SK-N-SH treated with all-trans-retinoic acid at 6 μM for 48 hours (cell line): ENCODE data around the gene UVRAG.

Experiments used
- ATAC-seq: fragments of 200-7000 bp; cut with Tn5 transposase; 3 replicates; pipeline ENCODE4 v1.9.1; 2020; ENCODE audit warnings: mild to moderate bottlenecking, moderate library complexity
- ARNTL ChIP-seq: fragments of 450-650 bp; formaldehyde crosslinking; IDR thresholded peaks from 2 replicates; pipeline ENCODE4 v1.5.0; 2020; ENCODE audit warnings: low read depth, mild to moderate bottlenecking, moderate library complexity, borderline replicate concordance
- BACH2 ChIP-seq: fragments of 250-450 bp; sonication (Bioruptor Pico); IDR thresholded peaks from 2 replicates; pipeline ENCODE4 v1.9.0; 2021; ENCODE audit warnings: mild to moderate bottlenecking, borderline replicate concordance
- CREB5 ChIP-seq: fragments of 250-450 bp; sonication (Bioruptor Pico); IDR thresholded peaks from 2 replicates; pipeline ENCODE4 v1.5.1; 2020; ENCODE audit warnings: low read depth, mild to moderate bottlenecking, moderate library complexity
- CSDC2 ChIP-seq: fragments of 250-450 bp; sonication (Bioruptor Pico); IDR thresholded peaks from 2 replicates; pipeline ENCODE4 v1.5.0; 2020; ENCODE audit warnings: mild to moderate bottlenecking, moderate library complexity
- CSRNP3 ChIP-seq: fragments of 250-450 bp; sonication (Bioruptor Pico); IDR thresholded peaks from 2 replicates; pipeline ENCODE4 v1.5.1; 2021; ENCODE audit warnings: mild to moderate bottlenecking, moderate library complexity
- ESRRG ChIP-seq: fragments of 250-450 bp; sonication (Bioruptor Pico); IDR thresholded peaks from 2 replicates; pipeline ENCODE4 v1.6.1; 2021; ENCODE audit warnings: mild to moderate bottlenecking
- GLIS3 ChIP-seq: fragments of 250-450 bp; sonication (Bioruptor Pico); IDR thresholded peaks from 2 replicates; pipeline ENCODE4 v1.5.0; 2020; ENCODE audit warnings: mild to moderate bottlenecking, moderate library complexity
- ISL1 ChIP-seq: fragments of 250-450 bp; sonication (Bioruptor Pico); IDR thresholded peaks from 2 replicates; pipeline ENCODE4 v2.1.2; 2022; ENCODE audit warnings: mild to moderate bottlenecking, moderate library complexity
- OSR1 ChIP-seq: fragments of 250-450 bp; sonication (Bioruptor Pico); IDR thresholded peaks from 2 replicates; pipeline ENCODE4 v1.8.0; 2022; ENCODE audit warnings: moderate library complexity, mild to moderate bottlenecking, inconsistent platforms
- PATZ1 ChIP-seq: fragments of 250-450 bp; sonication (Bioruptor Pico); IDR thresholded peaks from 2 replicates; pipeline ENCODE4 v1.8.0; 2020; ENCODE audit warnings: mild to moderate bottlenecking, moderate library complexity, borderline replicate concordance
- POU6F1 ChIP-seq: fragments of 250-450 bp; sonication (Bioruptor Pico); IDR thresholded peaks from 2 replicates; pipeline ENCODE4 v1.8.0; 2021; ENCODE audit warnings: low read depth, mild to moderate bottlenecking, moderate library complexity, borderline replicate concordance
- PPARA ChIP-seq: fragments of 250-450 bp; sonication (Bioruptor Pico); IDR thresholded peaks from 2 replicates; pipeline ENCODE4 v1.5.0; 2020; ENCODE audit warnings: mild to moderate bottlenecking, borderline replicate concordance
- RARB ChIP-seq: fragments of 250-450 bp; sonication (Bioruptor Pico); IDR thresholded peaks from 2 replicates; pipeline ENCODE4 v1.8.0; 2021; ENCODE audit warnings: mild to moderate bottlenecking, moderate library complexity
- TCF4 ChIP-seq: fragments of 250-450 bp; sonication (Bioruptor Pico); IDR thresholded peaks from 2 replicates; pipeline ENCODE4 v1.8.0; 2021; ENCODE audit warnings: mild to moderate bottlenecking, moderate library complexity, borderline replicate concordance
- ZC3H10 ChIP-seq: fragments of 250-450 bp; sonication (Bioruptor Pico); IDR thresholded peaks from 2 replicates; pipeline ENCODE4 v1.5.1; 2021; ENCODE audit warnings: mild to moderate bottlenecking, moderate library complexity
- ZFP30 ChIP-seq: fragments of 450-650 bp; formaldehyde crosslinking; IDR thresholded peaks from 2 replicates; pipeline ENCODE4 v1.5.0; 2022; ENCODE audit warnings: mild to moderate bottlenecking, moderate library complexity
- ZNF565 ChIP-seq: fragments of 450-650 bp; formaldehyde crosslinking; conservative IDR thresholded peaks from 2 replicates; pipeline ENCODE4 v1.5.0; 2020; ENCODE audit warnings: low read depth, mild to moderate bottlenecking, moderate library complexity
- ZNF70 ChIP-seq: fragments of 450-650 bp; formaldehyde crosslinking; IDR thresholded peaks from 2 replicates; pipeline ENCODE4 v1.5.0; 2020; ENCODE audit warnings: mild to moderate bottlenecking, moderate library complexity
- ZNF8 ChIP-seq: fragments of 450-650 bp; formaldehyde crosslinking; IDR thresholded peaks from 2 replicates; pipeline ENCODE4 v1.5.0; 2020; ENCODE audit warnings: mild to moderate bottlenecking, moderate library complexity

The UVRAG gene

GRCh38 chr11:76160856-76161255, 345.8 kb downstream of the UVRAG start (continued):
- TF ChIP-seq CREB5 (CRISPR knock-in tag): no peak
- TF ChIP-seq OSR1 (CRISPR knock-in tag): no peak
- TF ChIP-seq, all 23 proteins: peak for 0

GRCh38 chr11:76161261-76161961, 346.4 kb downstream of the UVRAG start:
- peak; percentile 57 for ATAC-seq
- TF ChIP-seq ZNF70: no peak
- no peak for TF ChIP-seq PPARA (CRISPR knock-in tag)
- no peak for TF ChIP-seq CSDC2
- TF ChIP-seq ARNTL (CRISPR knock-in tag): no peak
- TF ChIP-seq RARB (CRISPR knock-in tag): no peak
- TF ChIP-seq ZFP30: no peak
- no peak for TF ChIP-seq ZC3H10 (CRISPR knock-in tag)
- TF ChIP-seq ZNF8 (CRISPR knock-in tag): no peak
- no peak for TF ChIP-seq ESRRG (CRISPR knock-in tag)

GRCh38 chr11:76162336-76163288, 347.6 kb downstream of the UVRAG start:
- TF ChIP-seq ESRRG (CRISPR knock-in tag) (no peak), PPARA (CRISPR knock-in tag) (no peak), RARB (CRISPR knock-in tag) (no peak), PATZ1 (CRISPR knock-in tag) (no peak), CSDC2 (no peak), ZFP30 (no peak), BACH2 (no peak), TCF4 (CRISPR knock-in tag) (no peak), CREB5 (CRISPR knock-in tag) (no peak), GLIS3 (CRISPR knock-in tag) (no peak), ZNF70 (no peak), CSRNP3 (CRISPR knock-in tag) (no peak), OSR1 (CRISPR knock-in tag) (no peak), ZC3H10 (CRISPR knock-in tag) (no peak), POU6F1 (CRISPR knock-in tag) (no peak), ISL1 (CRISPR knock-in tag) (no peak)
- ATAC-seq: no peak

- no peak for TF ChIP-seq ZNF565
- ATAC-seq: no peak
Measured at GRCh38 chr11:76163289-76163880, 348.4 kb downstream of the UVRAG start.
